Measurements from ENCODE around the gene TMEM200B. TPM values are rescaled to one million over a fixed set of nuclear protein-coding genes. Genes with fewer than 3 reads are reported as not detected.
"Not testable (repeated sequence)": the region's sequence is repeated elsewhere in the genome, so short reads cannot be mapped to it uniquely, and the experiment has no call there.

Gene TMEM200B
- total RNA-seq, 1 donor from 2014 or later = 2.1 TPM

GRCh38 chr1:29096231-29096886 lies 27.3 kb downstream of the TMEM200B start:
- no peak for TF ChIP-seq CTCF (IDR thresholded peaks at IDR 0.05; ENCODE audit: insufficient read depth, low read length, poor library complexity, severe bottlenecking)
- no peaks in the 10 kb centered on the region for H3K27me3 ChIP-seq (ENCODE audit: control insufficient read depth, insufficient read depth, low read length)
- DNase-seq (ENCODE audit: low read depth) = no peak
- H3K4me3 ChIP-seq (ENCODE audit: low read depth, low read length) = no peak overlapping the region
- H3K36me3 ChIP-seq (ENCODE audit: control insufficient read depth, insufficient read depth, low read length) = no peaks in the 10 kb centered on the region

DNA sequence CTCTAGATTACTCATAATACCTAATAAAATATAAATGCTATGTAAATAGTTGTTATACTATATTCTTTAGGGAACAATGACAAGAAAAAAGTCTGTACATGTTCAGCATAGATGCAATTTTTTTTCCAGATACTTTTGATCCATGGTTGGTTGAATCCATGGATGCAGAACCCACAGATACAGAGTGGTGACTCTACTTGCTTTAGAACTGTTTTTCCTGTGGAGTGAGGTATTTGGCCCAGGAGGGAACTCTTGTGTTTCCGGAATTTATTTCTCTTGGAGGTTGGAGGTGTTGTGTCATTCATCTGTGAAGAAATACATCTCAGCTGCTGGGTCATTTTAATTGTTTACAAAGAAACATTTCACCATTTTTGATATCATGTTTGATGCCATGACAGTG lies 28.7 kb downstream of the TMEM200B start:
- Histone ChIP-seq H3K4me3 (ENCODE audit: low read depth, low read length) (no peak overlapping the region), H3K36me3 (ENCODE audit: control insufficient read depth, insufficient read depth, low read length) (no peaks in the 10 kb centered on the region), H3K27me3 (ENCODE audit: control insufficient read depth, insufficient read depth, low read length) (no peaks in the 10 kb centered on the region)
- TF ChIP-seq CTCF (IDR thresholded peaks at IDR 0.05; ENCODE audit: insufficient read depth, low read length, poor library complexity, severe bottlenecking) = no peak
- DNase-seq (ENCODE audit: low read depth) = no peak

- Histone ChIP-seq H3K4me3 (ENCODE audit: low read depth, low read length) (no peak overlapping the region), H3K27me3 (ENCODE audit: control insufficient read depth, insufficient read depth, low read length) (no peaks in the 10 kb centered on the region), H3K36me3 (ENCODE audit: control insufficient read depth, insufficient read depth, low read length) (no peaks in the 10 kb centered on the region)
- no peak for TF ChIP-seq CTCF (IDR thresholded peaks at IDR 0.05; ENCODE audit: insufficient read depth, low read length, poor library complexity, severe bottlenecking)
- DNase-seq (ENCODE audit: low read depth) = peak; percentile 4
These were observed 29.3 kb downstream of the TMEM200B start for GRCh38 chr1:29094433-29094832.

DNA sequence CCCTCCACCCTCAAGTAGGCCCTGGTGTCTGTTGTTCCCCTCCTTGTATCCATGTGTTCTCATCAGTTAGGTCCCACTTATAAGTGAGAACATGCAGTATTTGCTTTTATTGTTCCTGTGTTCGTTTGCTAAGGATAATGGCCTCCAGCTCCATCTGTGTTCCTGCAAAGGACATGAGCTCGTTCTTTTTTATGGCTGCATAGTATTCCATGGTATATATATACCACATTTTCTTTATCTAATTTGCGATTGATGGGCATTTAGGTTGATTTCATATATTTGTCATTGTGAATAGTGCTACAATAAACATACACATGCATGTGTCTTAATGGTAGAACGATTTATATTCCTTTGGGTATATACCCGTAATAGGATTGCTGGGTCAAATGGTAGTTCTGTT lies 31.0 kb downstream of the TMEM200B start:
- not testable (repeated sequence) for H3K36me3 ChIP-seq (ENCODE audit: control insufficient read depth, insufficient read depth, low read length); H3K4me3 ChIP-seq (ENCODE audit: low read depth, low read length); DNase-seq (ENCODE audit: low read depth); H3K27me3 ChIP-seq (ENCODE audit: control insufficient read depth, insufficient read depth, low read length)

DNA sequence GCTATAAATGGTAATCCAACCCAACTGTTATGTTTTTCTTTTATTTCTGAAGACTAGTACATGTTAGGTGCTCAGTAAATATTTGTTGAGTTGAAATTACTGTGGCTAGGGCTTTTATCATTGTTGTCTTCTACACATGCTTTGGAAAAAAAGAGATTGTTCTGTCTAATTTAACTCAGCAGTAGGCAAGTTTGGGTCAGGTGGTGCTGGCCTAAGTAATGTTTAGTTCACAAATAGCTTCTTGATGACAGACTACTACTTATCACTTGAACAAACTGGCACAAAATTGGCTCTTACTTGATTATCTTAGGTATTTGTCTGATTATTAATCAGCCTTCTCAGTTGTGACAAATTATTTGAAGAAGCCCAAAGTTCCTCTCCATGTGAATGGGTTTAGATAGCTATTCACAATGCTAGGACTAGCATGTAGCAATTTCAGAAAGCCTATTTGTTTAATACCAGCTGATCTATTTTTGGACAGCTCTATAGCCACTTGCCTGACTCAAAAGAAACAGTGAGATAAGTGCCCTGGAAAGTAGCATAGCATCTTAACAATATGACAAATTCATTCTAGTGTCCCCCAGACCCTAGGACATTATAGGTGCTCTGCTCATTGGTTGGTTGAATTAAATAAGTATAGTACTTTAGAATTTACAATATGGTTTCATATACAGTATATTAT lies 32.6 kb downstream of the TMEM200B start:
- DNase-seq (ENCODE audit: low read depth) = no peak
- Histone ChIP-seq H3K36me3 (ENCODE audit: control insufficient read depth, insufficient read depth, low read length) (no peaks in the 10 kb centered on the region), H3K27me3 (ENCODE audit: control insufficient read depth, insufficient read depth, low read length) (no peaks in the 10 kb centered on the region), H3K4me3 (ENCODE audit: low read depth, low read length) (no peak overlapping the region)
- no peak for TF ChIP-seq CTCF (IDR thresholded peaks at IDR 0.05; ENCODE audit: insufficient read depth, low read length, poor library complexity, severe bottlenecking)

DNA sequence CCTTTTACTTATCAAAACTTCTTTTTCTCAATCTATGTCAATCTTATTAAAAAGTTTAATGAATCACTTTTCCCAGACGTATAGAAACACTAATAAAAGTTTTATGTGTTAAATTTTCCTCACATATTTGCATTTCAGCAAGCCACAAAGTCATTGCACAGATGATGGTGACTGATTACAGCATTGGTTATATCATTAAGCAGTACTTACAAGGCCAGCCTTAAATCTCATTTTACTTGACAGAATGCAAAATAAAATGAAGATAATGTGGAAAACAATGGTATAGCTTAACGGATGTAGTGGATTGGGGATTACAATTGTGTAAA lies 39.5 kb downstream of the TMEM200B start:
- H3K36me3 ChIP-seq (ENCODE audit: control insufficient read depth, insufficient read depth, low read length) = no peaks in the 10 kb centered on the region
- TF ChIP-seq CTCF (IDR thresholded peaks at IDR 0.05; ENCODE audit: insufficient read depth, low read length, poor library complexity, severe bottlenecking) = no peak
- no peak overlapping the region for H3K4me3 ChIP-seq (ENCODE audit: low read depth, low read length)
- DNase-seq (ENCODE audit: low read depth) = no peak
- H3K27me3 ChIP-seq (ENCODE audit: control insufficient read depth, insufficient read depth, low read length) = no peaks in the 10 kb centered on the region

Data from kidney epithelial cell (primary cell).